ENCODE measurements around the gene TTLL13. TPM values are rescaled to one million over a fixed set of nuclear protein-coding genes. Genes with fewer than 3 reads are reported as not detected.
"Not testable (repeated sequence)": the region's sequence is repeated elsewhere in the genome, so short reads cannot be mapped to it uniquely, and the experiment has no call there.

TTLL13 gene
- polyA plus RNA-seq, 1 donor from 2014 or later: 0.33 TPM

DNA sequence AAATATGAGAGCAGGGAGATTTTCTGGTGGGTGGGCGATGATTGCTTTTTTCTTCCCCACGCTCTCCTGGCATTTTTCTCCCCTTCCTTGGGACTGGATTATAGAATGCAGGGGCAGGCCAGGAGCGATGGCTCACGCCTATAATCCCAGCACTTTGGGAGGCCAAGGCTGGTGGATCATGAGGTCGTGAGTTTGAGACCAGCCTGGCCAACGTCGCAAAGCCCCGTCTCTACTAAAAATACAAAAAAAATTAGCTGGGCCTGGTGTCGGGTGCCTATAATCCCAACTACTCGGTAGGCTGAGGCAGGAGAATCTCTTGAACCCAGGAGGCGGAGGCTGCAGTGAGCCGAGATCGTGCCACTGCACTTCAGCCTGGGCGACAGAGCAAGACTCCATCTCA lies 56.0 kb downstream of the TTLL13 start:
- H3K9me2 ChIP-seq (ENCODE audit: insufficient read depth, low read length); H2AFZ ChIP-seq (ENCODE audit: low read depth, low read length); H3K4me2 ChIP-seq (ENCODE audit: low read length); H3K79me2 ChIP-seq (replicated peaks; ENCODE audit: insufficient read depth, low read length); H3F3A ChIP-seq (ENCODE audit: insufficient read depth, low read length, poor library complexity, severe bottlenecking); H4K20me1 ChIP-seq (ENCODE audit: insufficient read depth); H3K9ac ChIP-seq (ENCODE audit: low read length); H3K9me3 ChIP-seq (ENCODE audit: low read length); H3K4me3 ChIP-seq (ENCODE audit: low read length); H3K27ac ChIP-seq (ENCODE audit: low read length); H3K27me3 ChIP-seq (ENCODE audit: insufficient read depth, low read depth, low read length); H3K36me3 ChIP-seq (ENCODE audit: insufficient read depth, low read length): not testable (repeated sequence)

GRCh38 chr15:90305932-90306331 lies 56.6 kb downstream of the TTLL13 start:
- H2AFZ ChIP-seq (ENCODE audit: low read depth, low read length): no peak overlapping the region
- no peak overlapping the region for H3K9ac ChIP-seq (ENCODE audit: low read length)
- no peaks in the 10 kb centered on the region for H3K36me3 ChIP-seq (ENCODE audit: insufficient read depth, low read length)
- no peak overlapping the region for H3K4me2 ChIP-seq (ENCODE audit: low read length)
- H3K27ac ChIP-seq (ENCODE audit: low read length): no peak overlapping the region
- no peaks in the 10 kb centered on the region for H3K9me2 ChIP-seq (ENCODE audit: insufficient read depth, low read length)
- H3K27me3 ChIP-seq (ENCODE audit: insufficient read depth, low read depth, low read length): no peaks in the 10 kb centered on the region
- H3K4me3 ChIP-seq (ENCODE audit: low read length): no peak overlapping the region
- H3K9me3 ChIP-seq (ENCODE audit: low read length): no peaks in the 10 kb centered on the region
- no peaks in the 10 kb centered on the region for H4K20me1 ChIP-seq (ENCODE audit: insufficient read depth)
- no peaks in the 10 kb centered on the region for H3F3A ChIP-seq (ENCODE audit: insufficient read depth, low read length, poor library complexity, severe bottlenecking)
- no peaks in the 10 kb centered on the region for H3K79me2 ChIP-seq (replicated peaks; ENCODE audit: insufficient read depth, low read length)
- TF ChIP-seq EZH2 (IDR thresholded peaks at IDR 0.05; ENCODE audit: borderline replicate concordance, insufficient read depth, low read length, poor library complexity, severe bottlenecking): no peak
- TF ChIP-seq TAF1 (IDR thresholded peaks at IDR 0.05; ENCODE audit: low read depth): no peak
- TF ChIP-seq, protein P1, sequence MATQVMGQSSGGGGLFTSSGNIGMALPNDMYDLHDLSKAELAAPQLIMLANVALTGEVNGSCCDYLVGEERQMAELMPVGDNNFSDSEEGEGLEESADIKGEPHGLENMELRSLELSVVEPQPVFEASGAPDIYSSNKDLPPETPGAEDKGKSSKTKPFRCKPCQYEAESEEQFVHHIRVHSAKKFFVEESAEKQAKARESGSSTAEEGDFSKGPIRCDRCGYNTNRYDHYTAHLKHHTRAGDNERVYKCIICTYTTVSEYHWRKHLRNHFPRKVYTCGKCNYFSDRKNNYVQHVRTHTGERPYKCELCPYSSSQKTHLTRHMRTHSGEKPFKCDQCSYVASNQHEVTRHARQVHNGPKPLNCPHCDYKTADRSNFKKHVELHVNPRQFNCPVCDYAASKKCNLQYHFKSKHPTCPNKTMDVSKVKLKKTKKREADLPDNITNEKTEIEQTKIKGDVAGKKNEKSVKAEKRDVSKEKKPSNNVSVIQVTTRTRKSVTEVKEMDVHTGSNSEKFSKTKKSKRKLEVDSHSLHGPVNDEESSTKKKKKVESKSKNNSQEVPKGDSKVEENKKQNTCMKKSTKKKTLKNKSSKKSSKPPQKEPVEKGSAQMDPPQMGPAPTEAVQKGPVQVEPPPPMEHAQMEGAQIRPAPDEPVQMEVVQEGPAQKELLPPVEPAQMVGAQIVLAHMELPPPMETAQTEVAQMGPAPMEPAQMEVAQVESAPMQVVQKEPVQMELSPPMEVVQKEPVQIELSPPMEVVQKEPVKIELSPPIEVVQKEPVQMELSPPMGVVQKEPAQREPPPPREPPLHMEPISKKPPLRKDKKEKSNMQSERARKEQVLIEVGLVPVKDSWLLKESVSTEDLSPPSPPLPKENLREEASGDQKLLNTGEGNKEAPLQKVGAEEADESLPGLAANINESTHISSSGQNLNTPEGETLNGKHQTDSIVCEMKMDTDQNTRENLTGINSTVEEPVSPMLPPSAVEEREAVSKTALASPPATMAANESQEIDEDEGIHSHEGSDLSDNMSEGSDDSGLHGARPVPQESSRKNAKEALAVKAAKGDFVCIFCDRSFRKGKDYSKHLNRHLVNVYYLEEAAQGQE (IDR thresholded peaks at IDR 0.05; ENCODE audit: borderline replicate concordance): no peak
- TF ChIP-seq EP300 (conservative IDR thresholded peaks at IDR 0.05; ENCODE audit: poor library complexity, severe bottlenecking): no peak
- TF ChIP-seq SMC3 (conservative IDR thresholded peaks at IDR 0.05; ENCODE audit: poor library complexity): no peak
- TF ChIP-seq MXI1 (conservative IDR thresholded peaks at IDR 0.05; ENCODE audit: poor library complexity, severe bottlenecking): no peak
- TF ChIP-seq POLR2AphosphoS5 (IDR thresholded peaks at IDR 0.05): no peak
- TF ChIP-seq, protein P2, sequence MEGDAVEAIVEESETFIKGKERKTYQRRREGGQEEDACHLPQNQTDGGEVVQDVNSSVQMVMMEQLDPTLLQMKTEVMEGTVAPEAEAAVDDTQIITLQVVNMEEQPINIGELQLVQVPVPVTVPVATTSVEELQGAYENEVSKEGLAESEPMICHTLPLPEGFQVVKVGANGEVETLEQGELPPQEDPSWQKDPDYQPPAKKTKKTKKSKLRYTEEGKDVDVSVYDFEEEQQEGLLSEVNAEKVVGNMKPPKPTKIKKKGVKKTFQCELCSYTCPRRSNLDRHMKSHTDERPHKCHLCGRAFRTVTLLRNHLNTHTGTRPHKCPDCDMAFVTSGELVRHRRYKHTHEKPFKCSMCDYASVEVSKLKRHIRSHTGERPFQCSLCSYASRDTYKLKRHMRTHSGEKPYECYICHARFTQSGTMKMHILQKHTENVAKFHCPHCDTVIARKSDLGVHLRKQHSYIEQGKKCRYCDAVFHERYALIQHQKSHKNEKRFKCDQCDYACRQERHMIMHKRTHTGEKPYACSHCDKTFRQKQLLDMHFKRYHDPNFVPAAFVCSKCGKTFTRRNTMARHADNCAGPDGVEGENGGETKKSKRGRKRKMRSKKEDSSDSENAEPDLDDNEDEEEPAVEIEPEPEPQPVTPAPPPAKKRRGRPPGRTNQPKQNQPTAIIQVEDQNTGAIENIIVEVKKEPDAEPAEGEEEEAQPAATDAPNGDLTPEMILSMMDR (IDR thresholded peaks at IDR 0.05; ENCODE audit: poor library complexity, severe bottlenecking): no peak

- Histone ChIP-seq H3K9ac (ENCODE audit: low read length) (no peak overlapping the region), H3K27me3 (ENCODE audit: insufficient read depth, low read depth, low read length) (no peaks in the 10 kb centered on the region), H3K4me3 (ENCODE audit: low read length) (no peak overlapping the region), H4K20me1 (ENCODE audit: insufficient read depth) (no peaks in the 10 kb centered on the region), H3F3A (ENCODE audit: insufficient read depth, low read length, poor library complexity, severe bottlenecking) (no peaks in the 10 kb centered on the region), H3K79me2 (replicated peaks; ENCODE audit: insufficient read depth, low read length) (no peaks in the 10 kb centered on the region), H3K27ac (ENCODE audit: low read length) (no peak overlapping the region), H3K9me2 (ENCODE audit: insufficient read depth, low read length) (no peaks in the 10 kb centered on the region), H3K4me2 (ENCODE audit: low read length) (no peak overlapping the region), H2AFZ (ENCODE audit: low read depth, low read length) (no peak overlapping the region), H3K36me3 (ENCODE audit: insufficient read depth, low read length) (no peaks in the 10 kb centered on the region), H3K9me3 (ENCODE audit: low read length) (no peaks in the 10 kb centered on the region)
- TF ChIP-seq, protein P1 (IDR thresholded peaks at IDR 0.05; ENCODE audit: borderline replicate concordance): no peak
- TF ChIP-seq, protein P2 (IDR thresholded peaks at IDR 0.05; ENCODE audit: poor library complexity, severe bottlenecking): no peak
- TF ChIP-seq MXI1 (conservative IDR thresholded peaks at IDR 0.05; ENCODE audit: poor library complexity, severe bottlenecking): no peak
- TF ChIP-seq EP300 (conservative IDR thresholded peaks at IDR 0.05; ENCODE audit: poor library complexity, severe bottlenecking): no peak
- no peak for TF ChIP-seq RAD21 (conservative IDR thresholded peaks at IDR 0.05)
- no peak for TF ChIP-seq SMC3 (conservative IDR thresholded peaks at IDR 0.05; ENCODE audit: poor library complexity)
- no peak for TF ChIP-seq TAF1 (IDR thresholded peaks at IDR 0.05; ENCODE audit: low read depth)
- no peak for TF ChIP-seq POLR2AphosphoS5 (IDR thresholded peaks at IDR 0.05)
- no peak for TF ChIP-seq EZH2 (IDR thresholded peaks at IDR 0.05; ENCODE audit: borderline replicate concordance, insufficient read depth, low read length, poor library complexity, severe bottlenecking)
Observed at GRCh38 chr15:90306560-90306959, 57.2 kb downstream of the TTLL13 start.
